Dermis microvascular lymphatic vessel endothelial cell (primary cell): ENCODE data around the gene KCNK10. TPM values are rescaled to one million over a fixed set of nuclear protein-coding genes. Genes with fewer than 3 reads are reported as not detected.

Experiments
- DNase-seq, 2 donors: peaks; one replicate each; pipeline versions ENCODE4 v3.0.0 to v3.0.0-alpha.2; 2010; ENCODE audit warnings: low read depth in 2 of 2
- total RNA-seq: library from RNA; depleted of rRNA; stranded (reverse); fragments of >200 nt; gene quantifications from 2 replicates; pipeline ENCODE4 v1.2.1, GENCODE V29; 2014

Gene KCNK10
- total RNA-seq, 1 donor from 2014 or later, result not detected

- DNase-seq, result no peak
These were observed 94.4 kb downstream of the KCNK10 start for GRCh38 chr14:88228522-88229236.

- no peak for DNase-seq
These were observed 95.4 kb downstream of the KCNK10 start for GRCh38 chr14:88227693-88228092.

GRCh38 chr14:88225721-88226120 lies 97.3 kb downstream of the KCNK10 start:
- no peak for DNase-seq

GRCh38 chr14:88218119-88218915 lies 104.8 kb downstream of the KCNK10 start:
- DNase-seq, result no peak

- no peak for DNase-seq
These were observed 110.4 kb downstream of the KCNK10 start for GRCh38 chr14:88212691-88213090.

- DNase-seq, result no peak
These were observed 112.6 kb downstream of the KCNK10 start for GRCh38 chr14:88210426-88210825.

GRCh38 chr14:88209273-88209672 lies 113.8 kb downstream of the KCNK10 start:
- no peak for DNase-seq

GRCh38 chr14:88208858-88209257 lies 114.2 kb downstream of the KCNK10 start:
- DNase-seq, result no peak

- DNase-seq, result no peak
These were observed 118.8 kb downstream of the KCNK10 start for GRCh38 chr14:88204221-88204620.

GRCh38 chr14:88203291-88203690 lies 119.8 kb downstream of the KCNK10 start:
- DNase-seq, result no peak

GRCh38 chr14:88202286-88202685 lies 120.8 kb downstream of the KCNK10 start:
- no peak for DNase-seq

- DNase-seq, result no peak
These were observed 121.2 kb downstream of the KCNK10 start for GRCh38 chr14:88201851-88202250.

- no peak for DNase-seq
These were observed 123.2 kb downstream of the KCNK10 start for GRCh38 chr14:88199882-88200281.

- no peak for DNase-seq
These were observed 124.6 kb downstream of the KCNK10 start for GRCh38 chr14:88198446-88198845.

GRCh38 chr14:88196925-88197324 lies 126.1 kb downstream of the KCNK10 start:
- no peak for DNase-seq

- no peak for DNase-seq
These were observed 126.8 kb downstream of the KCNK10 start for GRCh38 chr14:88196116-88196890.

GRCh38 chr14:88195676-88196075 lies 127.4 kb downstream of the KCNK10 start:
- no peak for DNase-seq

GRCh38 chr14:88194531-88194930 lies 128.5 kb downstream of the KCNK10 start:
- no peak for DNase-seq

GRCh38 chr14:88191605-88192004 lies 131.5 kb downstream of the KCNK10 start:
- DNase-seq, result no peak

GRCh38 chr14:88189417-88190191 lies 133.5 kb downstream of the KCNK10 start:
- peak; percentile 46 to 73 for DNase-seq

GRCh38 chr14:88188745-88189416 lies 134.2 kb downstream of the KCNK10 start:
- DNase-seq, result no peak
